GM12801 (cell line): Measurements from ENCODE around the gene SEMA3G.

Experiments
- TF ChIP-seq, protein P1 (sequence below): IDR thresholded peaks from one replicate; pipeline ENCODE4 v1.5.1; 2011; ENCODE audit warnings: control low read depth; ENCODE audit not compliant: insufficient read length; ENCODE audit errors: extremely low read depth

The SEMA3G gene

DNA sequence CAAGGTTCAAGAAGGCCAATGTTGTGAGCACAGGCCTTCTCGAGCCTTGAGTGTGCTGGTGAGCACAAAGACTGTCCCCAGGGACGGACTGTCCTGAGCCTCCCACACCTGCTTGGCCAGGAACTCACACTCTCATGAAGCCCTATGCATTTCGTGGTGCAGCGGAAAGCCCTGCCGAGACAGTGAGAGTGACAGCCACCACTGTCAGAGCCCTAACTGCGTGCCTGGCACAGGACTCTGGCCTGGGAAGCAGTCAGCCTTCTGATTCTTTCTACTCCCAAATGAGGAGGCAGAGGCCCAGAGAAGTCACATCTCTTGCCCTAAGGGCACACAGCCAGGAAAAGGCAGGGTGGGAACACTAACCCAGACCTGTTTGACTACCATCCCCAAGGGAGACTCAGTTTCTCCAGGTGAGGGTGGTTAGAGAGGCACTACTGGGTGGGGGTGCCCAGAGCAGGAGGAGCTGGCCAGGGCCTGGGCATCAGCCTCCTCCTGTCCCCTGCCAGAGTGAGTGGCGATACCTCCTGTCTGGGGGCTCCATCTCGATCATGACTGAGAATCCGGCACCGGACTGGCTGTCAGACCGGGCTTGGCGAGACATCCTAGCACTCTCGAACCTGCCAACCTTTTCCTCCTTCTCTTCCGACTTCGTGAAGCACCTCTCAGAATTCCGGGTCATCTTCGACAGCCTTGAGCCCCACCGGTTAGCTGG lies 50.8 kb downstream of the SEMA3G start:
- TF ChIP-seq, protein P1, sequence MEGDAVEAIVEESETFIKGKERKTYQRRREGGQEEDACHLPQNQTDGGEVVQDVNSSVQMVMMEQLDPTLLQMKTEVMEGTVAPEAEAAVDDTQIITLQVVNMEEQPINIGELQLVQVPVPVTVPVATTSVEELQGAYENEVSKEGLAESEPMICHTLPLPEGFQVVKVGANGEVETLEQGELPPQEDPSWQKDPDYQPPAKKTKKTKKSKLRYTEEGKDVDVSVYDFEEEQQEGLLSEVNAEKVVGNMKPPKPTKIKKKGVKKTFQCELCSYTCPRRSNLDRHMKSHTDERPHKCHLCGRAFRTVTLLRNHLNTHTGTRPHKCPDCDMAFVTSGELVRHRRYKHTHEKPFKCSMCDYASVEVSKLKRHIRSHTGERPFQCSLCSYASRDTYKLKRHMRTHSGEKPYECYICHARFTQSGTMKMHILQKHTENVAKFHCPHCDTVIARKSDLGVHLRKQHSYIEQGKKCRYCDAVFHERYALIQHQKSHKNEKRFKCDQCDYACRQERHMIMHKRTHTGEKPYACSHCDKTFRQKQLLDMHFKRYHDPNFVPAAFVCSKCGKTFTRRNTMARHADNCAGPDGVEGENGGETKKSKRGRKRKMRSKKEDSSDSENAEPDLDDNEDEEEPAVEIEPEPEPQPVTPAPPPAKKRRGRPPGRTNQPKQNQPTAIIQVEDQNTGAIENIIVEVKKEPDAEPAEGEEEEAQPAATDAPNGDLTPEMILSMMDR: no peak

DNA sequence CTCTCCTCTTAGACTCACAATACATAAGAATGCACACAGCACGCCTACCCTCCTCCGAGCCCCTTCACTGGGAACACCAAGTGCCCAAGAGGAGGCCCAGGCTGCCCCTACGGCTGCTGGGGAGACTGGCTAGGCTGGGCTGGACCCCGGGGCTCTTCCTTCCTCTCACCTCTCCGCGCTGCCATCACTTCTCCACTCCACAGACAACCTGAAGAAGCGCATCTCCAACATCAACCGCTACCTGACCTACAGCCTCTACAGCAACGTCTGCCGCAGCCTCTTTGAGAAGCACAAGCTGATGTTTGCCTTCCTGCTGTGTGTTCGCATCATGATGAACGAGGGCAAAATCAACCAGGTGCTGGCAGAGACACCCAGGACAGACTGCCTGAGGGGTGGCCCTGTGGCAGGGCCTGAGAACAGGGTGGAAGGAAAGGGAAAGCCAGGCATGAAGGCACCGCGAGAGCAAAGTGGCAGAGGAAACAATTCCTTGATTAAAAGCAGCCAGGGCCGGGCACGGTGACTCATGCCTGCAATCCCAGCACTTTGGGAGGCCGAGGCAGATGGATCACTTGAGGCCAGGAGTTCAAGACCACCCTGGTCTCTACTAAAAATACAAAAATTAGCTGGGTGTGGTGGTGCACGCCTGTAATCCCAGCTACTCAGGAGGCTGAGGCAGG lies 51.6 kb downstream of the SEMA3G start:
- TF ChIP-seq, protein P1: no peak

- TF ChIP-seq, protein P1: no peak
These were observed 52.5 kb downstream of the SEMA3G start for GRCh38 chr3:52392216-52392930.

DNA sequence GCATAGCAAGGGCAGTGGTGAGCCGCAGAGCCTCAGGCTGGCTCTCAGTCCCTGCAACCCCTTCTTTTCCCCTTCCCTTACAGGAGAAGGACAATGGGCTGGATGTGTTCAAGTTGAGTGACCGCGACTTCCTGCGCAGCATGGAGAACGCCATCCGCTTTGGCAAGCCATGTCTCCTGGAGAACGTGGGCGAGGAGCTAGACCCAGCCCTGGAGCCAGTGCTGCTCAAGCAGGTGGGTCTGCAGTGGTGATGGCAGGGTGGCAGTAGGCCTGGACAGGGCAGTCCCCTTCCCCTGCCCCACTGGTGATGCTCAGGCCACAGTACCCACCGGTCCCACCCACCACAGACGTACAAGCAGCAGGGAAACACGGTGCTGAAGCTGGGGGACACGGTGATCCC lies 53.8 kb downstream of the SEMA3G start:
- TF ChIP-seq, protein P1: no peak

DNA sequence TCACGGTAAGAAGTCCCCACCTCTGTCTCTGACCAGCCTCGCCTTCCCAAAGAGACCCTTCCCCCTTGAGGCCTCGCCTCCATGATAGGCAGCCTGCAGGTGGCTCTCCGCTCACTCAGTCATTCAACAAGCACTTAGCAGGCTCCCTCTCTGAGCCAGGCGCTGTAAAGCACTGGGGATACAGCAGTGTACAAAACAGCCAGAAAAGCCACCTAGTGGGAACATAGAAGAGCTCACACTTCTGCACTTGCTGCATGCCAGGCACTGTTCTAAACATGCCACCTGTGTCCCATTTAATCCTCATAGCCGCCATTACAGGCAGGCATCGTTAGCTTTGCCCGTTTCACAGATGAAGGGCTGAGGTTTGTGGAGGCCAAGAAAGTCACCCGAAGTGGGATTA lies 56.0 kb downstream of the SEMA3G start:
- TF ChIP-seq, protein P1: no peak

DNA sequence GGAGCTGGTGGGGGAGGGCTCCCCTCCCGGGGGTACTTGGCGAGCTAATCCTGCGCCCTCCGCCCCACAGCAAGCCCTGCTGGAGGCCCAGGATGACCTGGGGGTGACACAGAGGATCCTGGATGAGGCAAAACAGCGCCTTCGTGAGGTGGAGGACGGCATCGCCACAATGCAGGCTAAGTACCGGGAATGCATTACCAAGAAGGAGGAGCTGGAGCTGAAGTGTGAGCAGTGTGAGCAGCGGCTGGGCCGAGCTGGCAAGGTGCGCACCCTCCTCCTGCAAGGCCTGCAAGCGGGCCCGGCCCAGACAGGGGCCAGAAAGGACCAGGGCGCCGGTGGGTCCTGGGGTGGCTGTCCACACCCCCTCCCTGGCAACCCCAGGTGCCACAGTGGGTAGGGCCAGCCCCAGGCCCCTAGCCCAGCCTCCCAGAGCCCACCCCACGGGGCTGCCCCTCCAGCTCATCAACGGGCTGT lies 56.5 kb downstream of the SEMA3G start:
- TF ChIP-seq, protein P1: no peak

GRCh38 chr3:52387481-52387880 lies 57.4 kb downstream of the SEMA3G start:
- TF ChIP-seq, protein P1: no peak
